KMS-11 (cell line): ENCODE measurements around the gene DBNL.

ENCODE experiments used
- H2AFZ ChIP-seq: fragments of 200-600 bp; sonication (generic); 2 replicates; pipeline ENCODE4 v1.6.1; 2016; ENCODE audit warnings: antibody characterized with exemption, mixed run types, low read depth
- H3K27ac ChIP-seq: fragments of 200-600 bp; sonication (generic); 2 replicates; pipeline ENCODE4 v1.6.1; 2016; ENCODE audit warnings: mild to moderate bottlenecking, mixed run types
- H3K27me3 ChIP-seq: fragments of 200-600 bp; sonication (generic); 2 replicates; pipeline ENCODE4 v1.6.1; 2017; ENCODE audit warnings: mild to moderate bottlenecking, low read depth, mixed run types, moderate library complexity; ENCODE audit not compliant: insufficient read depth
- H3K36me3 ChIP-seq: fragments of 200-600 bp; sonication (generic); 2 replicates; pipeline ENCODE4 v1.6.1; 2017; ENCODE audit warnings: mild to moderate bottlenecking, mixed run types; ENCODE audit not compliant: insufficient read depth
- H3K4me1 ChIP-seq: fragments of 200-600 bp; sonication (generic); 2 replicates; pipeline ENCODE4 v1.6.1; 2016; ENCODE audit warnings: mild to moderate bottlenecking, low read depth, mixed run types; ENCODE audit not compliant: poor library complexity, severe bottlenecking
- H3K4me2 ChIP-seq: fragments of 200-600 bp; sonication (generic); 2 replicates; pipeline ENCODE4 v1.7.0; 2016; ENCODE audit warnings: mild to moderate bottlenecking, mixed run types
- H3K4me3 ChIP-seq: fragments of 200-600 bp; sonication (generic); IDR thresholded peaks from 2 replicates; pipeline ENCODE4 v1.6.1; 2017; ENCODE audit warnings: low read depth, low read length, mixed read lengths; ENCODE audit not compliant: insufficient read depth
- H3K79me2 ChIP-seq: fragments of 200-600 bp; sonication (generic); 2 replicates; pipeline ENCODE4 v1.6.1; 2016; ENCODE audit warnings: low read depth, mixed run types; ENCODE audit not compliant: insufficient read depth
- H3K9ac ChIP-seq: fragments of 200-600 bp; sonication (generic); 2 replicates; pipeline ENCODE4 v1.6.1; 2016; ENCODE audit warnings: mild to moderate bottlenecking, mixed run types
- H4K20me1 ChIP-seq: fragments of 200-600 bp; sonication (generic); 2 replicates; pipeline ENCODE4 v1.6.1; 2016; ENCODE audit warnings: mild to moderate bottlenecking, mixed run types; ENCODE audit not compliant: insufficient read depth
- TF ChIP-seq, protein P1 (sequence below): fragments of 200-600 bp; sonication (generic); conservative IDR thresholded peaks from 2 replicates; pipeline ENCODE4 v1.6.1; 2017; ENCODE audit warnings: low read depth, mild to moderate bottlenecking, antibody characterized with exemption, low read length, moderate library complexity, mixed read lengths

Gene DBNL

DNA sequence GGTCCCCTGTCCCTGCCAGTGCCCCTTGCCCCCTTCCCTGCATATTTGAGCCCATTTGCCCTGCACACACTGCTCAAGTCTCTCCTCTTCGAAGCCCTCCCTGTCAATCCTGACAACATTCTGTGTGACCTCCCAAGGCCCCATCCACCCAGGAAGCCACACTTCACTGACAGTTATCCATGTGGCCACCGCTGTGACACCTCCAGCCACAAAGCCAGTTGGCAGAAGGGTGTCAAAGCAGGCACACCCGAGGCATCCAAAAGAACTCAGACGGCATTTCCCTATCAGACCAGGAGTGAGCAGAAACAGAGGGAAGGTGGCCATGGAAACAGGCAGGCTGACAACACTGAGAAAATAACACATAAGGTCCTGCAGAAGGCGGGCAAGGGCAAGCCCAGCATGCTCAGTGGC, 33.2 kb downstream of the DBNL start:
- no peaks in the 10 kb centered on the region for H3K79me2 ChIP-seq
- no peaks in the 10 kb centered on the region for H4K20me1 ChIP-seq
- H2AFZ ChIP-seq: no peak overlapping the region
- no peaks in the 10 kb centered on the region for H3K4me1 ChIP-seq
- no peak overlapping the region for H3K9ac ChIP-seq
- H3K36me3 ChIP-seq: no peaks in the 10 kb centered on the region
- H3K4me2 ChIP-seq: no peak overlapping the region
- TF ChIP-seq, protein P1, sequence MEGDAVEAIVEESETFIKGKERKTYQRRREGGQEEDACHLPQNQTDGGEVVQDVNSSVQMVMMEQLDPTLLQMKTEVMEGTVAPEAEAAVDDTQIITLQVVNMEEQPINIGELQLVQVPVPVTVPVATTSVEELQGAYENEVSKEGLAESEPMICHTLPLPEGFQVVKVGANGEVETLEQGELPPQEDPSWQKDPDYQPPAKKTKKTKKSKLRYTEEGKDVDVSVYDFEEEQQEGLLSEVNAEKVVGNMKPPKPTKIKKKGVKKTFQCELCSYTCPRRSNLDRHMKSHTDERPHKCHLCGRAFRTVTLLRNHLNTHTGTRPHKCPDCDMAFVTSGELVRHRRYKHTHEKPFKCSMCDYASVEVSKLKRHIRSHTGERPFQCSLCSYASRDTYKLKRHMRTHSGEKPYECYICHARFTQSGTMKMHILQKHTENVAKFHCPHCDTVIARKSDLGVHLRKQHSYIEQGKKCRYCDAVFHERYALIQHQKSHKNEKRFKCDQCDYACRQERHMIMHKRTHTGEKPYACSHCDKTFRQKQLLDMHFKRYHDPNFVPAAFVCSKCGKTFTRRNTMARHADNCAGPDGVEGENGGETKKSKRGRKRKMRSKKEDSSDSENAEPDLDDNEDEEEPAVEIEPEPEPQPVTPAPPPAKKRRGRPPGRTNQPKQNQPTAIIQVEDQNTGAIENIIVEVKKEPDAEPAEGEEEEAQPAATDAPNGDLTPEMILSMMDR: no peak
- no peak overlapping the region for H3K27ac ChIP-seq
- H3K4me3 ChIP-seq: no peak overlapping the region
- no peaks in the 10 kb centered on the region for H3K27me3 ChIP-seq

DNA sequence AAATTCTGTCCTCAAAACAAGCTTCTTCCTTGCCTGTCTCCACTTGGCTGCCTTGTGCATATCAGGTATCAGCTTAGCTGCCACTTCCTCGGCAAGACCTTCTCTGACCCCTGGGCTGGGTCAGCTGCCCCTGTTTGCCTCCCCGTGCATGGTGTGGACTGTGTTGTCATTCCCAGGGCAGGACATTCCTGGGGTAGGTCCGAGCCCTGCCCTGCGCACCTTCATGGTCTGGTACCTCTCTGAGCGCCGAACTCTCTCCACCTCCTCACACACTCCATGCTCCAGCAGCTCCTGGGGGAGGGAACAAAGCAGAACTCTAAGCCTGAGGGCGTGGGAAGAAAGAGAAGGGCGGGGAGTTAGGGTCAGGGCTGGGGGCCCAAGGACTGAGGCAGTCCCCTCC, 34.0 kb downstream of the DBNL start:
- TF ChIP-seq, protein P1: no peak
- Histone ChIP-seq H3K36me3 (no peaks in the 10 kb centered on the region), H3K27ac (no peak overlapping the region), H4K20me1 (no peaks in the 10 kb centered on the region), H3K27me3 (peaks cover 2% of the 10 kb centered on the region; the same call in 1 of the 2 replicates), H3K4me2 (no peak overlapping the region), H3K9ac (no peak overlapping the region), H2AFZ (no peak overlapping the region), H3K4me3 (no peak overlapping the region), H3K79me2 (no peaks in the 10 kb centered on the region), H3K4me1 (peaks cover 4% of the 10 kb centered on the region)

DNA sequence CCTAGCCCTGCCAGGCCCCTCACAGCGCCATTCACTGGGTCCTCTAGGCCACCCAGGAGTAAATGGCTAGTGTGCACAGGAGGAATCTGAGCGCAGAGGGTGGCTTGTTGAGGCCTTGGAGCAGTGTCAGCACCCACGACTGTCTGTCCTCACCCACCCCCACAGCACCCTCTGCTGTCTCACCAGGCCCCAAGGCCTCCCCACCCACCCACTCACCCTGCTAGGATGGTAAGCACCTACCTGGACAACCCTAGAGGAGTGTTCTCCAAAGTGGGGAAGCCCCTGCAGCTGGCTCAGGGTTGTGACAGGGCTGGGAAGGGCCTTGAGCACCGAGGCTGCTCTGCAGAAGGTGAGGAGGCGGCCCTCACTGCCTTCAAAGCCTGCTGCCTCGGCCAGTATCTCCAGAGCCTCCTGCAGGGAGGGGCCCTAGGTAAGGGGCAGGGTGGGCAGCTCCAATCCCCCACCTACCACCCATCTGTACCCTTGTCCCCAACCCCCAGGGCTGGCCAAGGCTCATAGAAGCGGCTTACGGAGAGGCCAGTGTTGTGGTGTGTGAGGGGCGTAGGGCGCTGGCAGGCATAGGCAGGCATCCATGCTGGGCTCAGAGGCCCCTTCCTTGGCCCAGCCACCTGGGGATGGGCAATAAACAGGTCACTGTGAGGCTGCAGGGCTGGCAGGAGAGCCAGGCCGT, 35.0 kb downstream of the DBNL start:
- Histone ChIP-seq H4K20me1 (no peaks in the 10 kb centered on the region), H3K4me1 (peaks cover 4% of the 10 kb centered on the region), H3K9ac (no peak overlapping the region), H3K36me3 (no peaks in the 10 kb centered on the region), H3K79me2 (no peaks in the 10 kb centered on the region), H3K4me2 (no peak overlapping the region), H2AFZ (no peak overlapping the region), H3K27me3 (peaks cover 10% of the 10 kb centered on the region; the same call in 1 of the 2 replicates), H3K4me3 (no peak overlapping the region), H3K27ac (no peak overlapping the region)
- TF ChIP-seq, protein P1: no peak

DNA sequence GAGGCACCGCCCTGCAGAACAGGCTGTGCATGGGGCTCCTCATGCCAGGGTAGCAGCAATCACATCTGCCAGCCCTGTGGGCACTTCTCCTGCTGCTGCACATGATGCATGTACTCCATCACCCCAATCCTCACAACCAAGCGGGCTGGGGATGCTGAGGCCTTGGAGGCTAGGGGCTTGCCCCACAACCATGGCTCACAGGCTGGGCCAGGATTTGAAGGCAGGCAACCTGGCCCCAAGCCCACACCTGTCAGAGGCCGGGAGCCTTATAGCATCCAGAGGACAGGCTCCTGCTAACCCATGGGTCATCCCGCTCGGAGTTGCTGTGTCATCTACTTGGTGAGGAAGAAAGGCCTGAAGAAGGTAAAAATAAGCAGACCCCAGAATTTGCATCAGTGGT, 35.6 kb downstream of the DBNL start:
- peaks cover 10% of the 10 kb centered on the region; the same call in 1 of the 2 replicates for H3K27me3 ChIP-seq
- peaks cover 4% of the 10 kb centered on the region for H3K4me1 ChIP-seq
- no peaks in the 10 kb centered on the region for H3K36me3 ChIP-seq
- H3K79me2 ChIP-seq: no peaks in the 10 kb centered on the region
- no peaks in the 10 kb centered on the region for H4K20me1 ChIP-seq
- H2AFZ ChIP-seq: no peak overlapping the region
- H3K4me2 ChIP-seq: no peak overlapping the region
- TF ChIP-seq, protein P1: no peak
- H3K27ac ChIP-seq: no peak overlapping the region
- no peak overlapping the region for H3K9ac ChIP-seq
- H3K4me3 ChIP-seq: no peak overlapping the region
